Panc1 (cell line): Measurements from ENCODE around the gene IL17RB. TPM values are rescaled to one million over a fixed set of nuclear protein-coding genes. Genes with fewer than 3 reads are reported as not detected.

Experiments
- ATAC-seq: fragments of 200-7000 bp; cut with Tn5 transposase; 2 replicates; pipeline ENCODE4 v1.9.1; 2020; ENCODE audit warnings: mild to moderate bottlenecking, moderate library complexity
- BruUV-seq: library from RNA; stranded (reverse); fragments of 400-500 nt; replicated peaks from 2 replicates; lab custom pipeline; 2021; lab: Mats Ljungman, UMichigan
- CTCF ChIA-PET: fragments of 300-600 bp; sonication (Branson Sonifier 250); formaldehyde crosslinking; loops from one replicate; lab custom pipeline; 2022; ENCODE audit warnings: antibody characterized with exemption; lab: Charles Lee
- POLR2A ChIA-PET: fragments of 300-600 bp; sonication (Branson Sonifier 250); formaldehyde crosslinking; loops from one replicate; lab custom pipeline; 2022; ENCODE audit warnings: antibody characterized with exemption; lab: Charles Lee
- DNase-seq: peaks from one replicate; pipeline ENCODE4 v3.0.0-alpha.2; 2010; ENCODE audit warnings: low read depth, low spot score
- H3K27ac ChIP-seq: 2 replicates; pipeline ENCODE4 v1.5.1; 2011; ENCODE audit warnings: mild to moderate bottlenecking, low read length, inconsistent platforms
- H3K27me3 ChIP-seq: fragments of 200-500 bp; sonication (Bioruptor generic); 2 replicates; pipeline ENCODE4 v1.6.0; 2014; ENCODE audit warnings: low read length, inconsistent platforms; ENCODE audit not compliant: control insufficient read depth, insufficient read depth
- H3K36me3 ChIP-seq: fragments of 200-500 bp; sonication (Bioruptor generic); 2 replicates; pipeline ENCODE4 v1.5.1; 2014; ENCODE audit warnings: inconsistent platforms, mild to moderate bottlenecking, low read length, moderate library complexity; ENCODE audit not compliant: control insufficient read depth, insufficient read depth
- H3K4me1 ChIP-seq: 2 replicates; pipeline ENCODE4 v1.5.1; 2011; ENCODE audit warnings: inconsistent platforms, mild to moderate bottlenecking, low read length, moderate library complexity; ENCODE audit not compliant: control insufficient read depth, insufficient read depth
- H3K4me3 ChIP-seq, 2 experiments: 2 replicates each; pipeline ENCODE4 v1.5.1; 2011 to 2012; ENCODE audit warnings: low read depth in 2 of 2, low read length in 2 of 2, mild to moderate bottlenecking in 2 of 2, inconsistent platforms in 1 of 2, moderate library complexity in 1 of 2
- H3K9me3 ChIP-seq: fragments of 200-500 bp; sonication (Bioruptor generic); 2 replicates; pipeline ENCODE4 v1.5.1; 2014; ENCODE audit warnings: low read depth, mild to moderate bottlenecking, inconsistent platforms, low read length, moderate library complexity; ENCODE audit not compliant: control insufficient read depth, insufficient read depth
- CTCF ChIP-seq: fragments of 450-650 bp; IDR thresholded peaks from 2 replicates; pipeline ENCODE4 v1.5.1; 2017; ENCODE audit warnings: mild to moderate bottlenecking
- POLR2AphosphoS5 ChIP-seq: IDR thresholded peaks from 2 replicates; pipeline ENCODE4 v1.6.1; 2012; ENCODE audit warnings: mild to moderate bottlenecking, low read depth, low read length, moderate library complexity
- REST ChIP-seq, 2 experiments: IDR thresholded peaks; 2 replicates each; pipeline ENCODE4 v1.6.1; 2011 to 2012; ENCODE audit warnings: low read depth in 2 of 2, control low read depth in 1 of 2, low read length in 1 of 2, mild to moderate bottlenecking in 1 of 2, moderate library complexity in 1 of 2; ENCODE audit not compliant: insufficient read depth in 1 of 2
- SIN3A ChIP-seq: IDR thresholded peaks from 2 replicates; pipeline ENCODE4 v1.6.1; 2012; ENCODE audit warnings: low read depth, mild to moderate bottlenecking, low read length, moderate library complexity, borderline replicate concordance; ENCODE audit not compliant: insufficient read depth
- TCF7L2 ChIP-seq: IDR thresholded peaks from 2 replicates; pipeline ENCODE4 v1.6.1; 2011; ENCODE audit warnings: mild to moderate bottlenecking, low read depth, low read length, inconsistent platforms
- in situ Hi-C: cut with HindIII; loops from 2 replicates; pipeline ENCODE4 v1.10.0; 2016; ENCODE audit warnings: low sequenced_read_pairs, low pct_unique_long_range_greater_than_20kb
- intact Hi-C: fragments of 100-400 bp; cut with micrococcal nuclease; formaldehyde crosslinking; loops from one replicate; pipeline ENCODE4 v1.10.0; 2022; ENCODE audit not compliant: unreplicated experiment
- total RNA-seq: library from RNA; stranded (reverse); gene quantifications from one replicate; pipeline ENCODE4 v1.2.1, GENCODE V29; 2021; ENCODE audit not compliant: unreplicated experiment

IL17RB gene
- total RNA-seq, 1 experiment from 2014 or later, result 15.9 TPM

GRCh38 chr3:53865732-53866499 is 19.5 kb downstream of the IL17RB start:
- Histone ChIP-seq H3K27me3 (no peaks in the 10 kb centered on the region), H3K9me3 (no peaks in the 10 kb centered on the region), H3K27ac (no peak overlapping the region), H3K4me3 (no peak overlapping the region), H3K36me3 (peaks cover 2% of the 10 kb centered on the region; the same call in 1 of the 2 replicates), H3K4me1 (no peaks in the 10 kb centered on the region)
- in situ Hi-C loops (no loop called here), intact Hi-C loops (no loop called here)
- ChIA-PET CTCF (no interaction called here), POLR2A (no interaction called here)
- ATAC-seq (no peak), DNase-seq (no peak)
- no TSS peak for BruUV-seq
- no peak for TF ChIP-seq POLR2AphosphoS5

GRCh38 chr3:53880396-53881345 is 34.3 kb downstream of the IL17RB start:
- peak overlapping the region; percentile 81 to 85 for H3K4me3 ChIP-seq
- CTCF ChIA-PET, result no interaction called here
- POLR2A ChIA-PET, result no interaction called here
- in situ Hi-C loops, result no loop called here
- H3K27me3 ChIP-seq, result no peaks in the 10 kb centered on the region
- BruUV-seq, result no TSS peak
- intact Hi-C loops, result no loop called here
- DNase-seq (no peak), ATAC-seq (no peak)
- peak overlapping the region; percentile 86 for H3K27ac ChIP-seq
- H3K9me3 ChIP-seq, result no peaks in the 10 kb centered on the region
- TF ChIP-seq TCF7L2, result no peak
- no peak for TF ChIP-seq CTCF
- no peak for TF ChIP-seq REST (IDR thresholded peaks at IDR 0.05; ENCODE audit: insufficient read depth in 1 of 2, low read depth in 2 of 2, low read length in 1 of 2)
- no peak for TF ChIP-seq POLR2AphosphoS5
- TF ChIP-seq SIN3A, result no peak
- H3K36me3 ChIP-seq, result peaks cover 22% of the 10 kb centered on the region
- peaks cover 4% of the 10 kb centered on the region; the same call in 1 of the 2 replicates for H3K4me1 ChIP-seq
